Bronchial epithelial cell (primary cell): ENCODE data around the gene CDK5R1. TPM values are rescaled to one million over a fixed set of nuclear protein-coding genes. Genes with fewer than 3 reads are reported as not detected.

Experiments
- DNase-seq: peaks from one replicate; pipeline ENCODE4 v3.0.0-alpha.2; 2010; ENCODE audit warnings: low read depth
- FAIRE-seq: peaks from 2 replicates; lab custom pipeline; 2011; peaks lifted over from hg19 to GRCh38; lab: Jason Lieb, UNC
- H3K27me3 ChIP-seq: 2 replicates; pipeline ENCODE4 v1.5.1; 2011; ENCODE audit warnings: low read length; ENCODE audit not compliant: control insufficient read depth, insufficient read depth
- H3K36me3 ChIP-seq: 2 replicates; pipeline ENCODE4 v1.5.1; 2011; ENCODE audit warnings: low read length; ENCODE audit not compliant: control insufficient read depth, insufficient read depth
- H3K4me3 ChIP-seq: 2 replicates; pipeline ENCODE4 v1.5.1; 2011; ENCODE audit warnings: mild to moderate bottlenecking, low read depth, low read length, control low read depth
- total RNA-seq: library from RNA; depleted of rRNA; stranded (reverse); fragments of >200 nt; gene quantifications from 2 replicates; pipeline ENCODE4 v1.2.1, GENCODE V29; 2014
- TF ChIP-seq, protein P1 (sequence below): IDR thresholded peaks from 2 replicates; pipeline ENCODE4 v1.5.1; 2011; ENCODE audit warnings: mild to moderate bottlenecking, moderate library complexity, low read length, control low read depth, inconsistent platforms; ENCODE audit not compliant: insufficient read depth, severe bottlenecking

Gene CDK5R1
- total RNA-seq = 2.9 and 5.5 TPM in 2 replicates

- no peak for DNase-seq
- H3K27me3 ChIP-seq = no peaks in the 10 kb centered on the region
- TF ChIP-seq, protein P1, sequence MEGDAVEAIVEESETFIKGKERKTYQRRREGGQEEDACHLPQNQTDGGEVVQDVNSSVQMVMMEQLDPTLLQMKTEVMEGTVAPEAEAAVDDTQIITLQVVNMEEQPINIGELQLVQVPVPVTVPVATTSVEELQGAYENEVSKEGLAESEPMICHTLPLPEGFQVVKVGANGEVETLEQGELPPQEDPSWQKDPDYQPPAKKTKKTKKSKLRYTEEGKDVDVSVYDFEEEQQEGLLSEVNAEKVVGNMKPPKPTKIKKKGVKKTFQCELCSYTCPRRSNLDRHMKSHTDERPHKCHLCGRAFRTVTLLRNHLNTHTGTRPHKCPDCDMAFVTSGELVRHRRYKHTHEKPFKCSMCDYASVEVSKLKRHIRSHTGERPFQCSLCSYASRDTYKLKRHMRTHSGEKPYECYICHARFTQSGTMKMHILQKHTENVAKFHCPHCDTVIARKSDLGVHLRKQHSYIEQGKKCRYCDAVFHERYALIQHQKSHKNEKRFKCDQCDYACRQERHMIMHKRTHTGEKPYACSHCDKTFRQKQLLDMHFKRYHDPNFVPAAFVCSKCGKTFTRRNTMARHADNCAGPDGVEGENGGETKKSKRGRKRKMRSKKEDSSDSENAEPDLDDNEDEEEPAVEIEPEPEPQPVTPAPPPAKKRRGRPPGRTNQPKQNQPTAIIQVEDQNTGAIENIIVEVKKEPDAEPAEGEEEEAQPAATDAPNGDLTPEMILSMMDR = no peak
- H3K36me3 ChIP-seq = peaks cover 12% of the 10 kb centered on the region
- no peak for FAIRE-seq
- H3K4me3 ChIP-seq = peak within 1 kb of the TSS; percentile 44
Measured at GRCh38 chr17:32486701-32487472, at the start of gene CDK5R1. CDK5R1 (plus strand) TSS chr17:32486993; CDS start chr17:32487621, 628 bp downstream.

- Histone ChIP-seq H3K36me3 (no peaks in the 10 kb centered on the region), H3K4me3 (no peak overlapping the region), H3K27me3 (no peaks in the 10 kb centered on the region)
- TF ChIP-seq, protein P1 = no peak
- no peak for DNase-seq
- no peak for FAIRE-seq
Measured at GRCh38 chr17:32440722-32441121, 46.1 kb upstream of the CDK5R1 start.

DNA sequence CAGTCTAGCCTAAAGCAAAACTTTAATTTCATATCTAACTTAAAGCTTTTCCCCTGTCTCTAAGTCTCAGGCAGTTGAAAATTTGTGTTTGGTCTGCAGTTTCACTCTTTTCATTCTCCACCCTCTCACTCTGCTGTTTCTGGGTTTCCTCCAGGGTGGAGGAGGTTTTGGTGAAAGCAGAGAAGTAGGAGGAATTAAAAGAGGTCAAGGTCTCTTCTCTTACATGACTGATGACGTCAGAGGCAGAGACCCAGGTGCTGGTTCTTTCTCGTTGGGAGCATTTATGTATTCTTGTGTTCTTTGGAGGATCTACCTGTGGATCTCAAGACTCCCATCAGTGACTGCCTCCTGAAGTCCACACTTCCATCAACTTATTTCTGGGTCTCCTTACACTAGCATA lies 44.9 kb upstream of the CDK5R1 start:
- DNase-seq (no peak), FAIRE-seq (no peak)
- Histone ChIP-seq H3K27me3 (no peaks in the 10 kb centered on the region), H3K4me3 (no peak overlapping the region), H3K36me3 (peaks cover 1% of the 10 kb centered on the region)
- TF ChIP-seq, protein P1 = no peak

DNA sequence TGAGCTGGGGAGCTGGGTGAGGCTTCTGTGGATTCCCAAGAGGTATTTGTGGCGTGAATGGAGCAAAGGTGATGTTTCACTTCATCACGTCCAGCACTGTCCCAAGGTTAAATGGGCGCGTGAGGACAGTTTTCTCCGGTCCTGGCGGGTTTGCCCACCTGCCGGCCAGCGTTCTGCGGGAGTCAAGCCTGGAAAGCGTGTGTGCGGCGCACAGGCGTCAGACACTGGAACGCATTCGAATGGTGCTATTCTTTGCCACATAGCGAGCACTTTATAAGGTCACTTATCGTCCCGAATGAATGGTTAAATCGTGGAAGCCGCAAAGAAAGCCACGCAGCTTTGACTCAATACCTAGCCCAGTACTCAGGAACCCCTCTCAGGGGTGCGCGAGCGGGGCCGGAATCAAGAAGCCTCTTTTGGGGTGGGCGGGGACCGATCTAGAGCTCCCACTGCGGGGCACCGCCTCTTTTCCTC lies 42.9 kb upstream of the CDK5R1 start:
- TF ChIP-seq, protein P1 = no peak
- Histone ChIP-seq H3K36me3 (peaks cover 4% of the 10 kb centered on the region), H3K27me3 (no peaks in the 10 kb centered on the region), H3K4me3 (peak overlapping the region; percentile 91)
- FAIRE-seq = no peak
- no peak for DNase-seq

GRCh38 chr17:32444301-32445073 lies 42.3 kb upstream of the CDK5R1 start, which contains the start of gene PSMD11:
PSMD11 (plus strand) TSS chr17:32444510; CDS start chr17:32444524, 14 bp downstream.
- Histone ChIP-seq H3K4me3 (peak within 1 kb of the TSS; percentile 91), H3K36me3 (peaks cover 4% of the 10 kb centered on the region), H3K27me3 (no peaks in the 10 kb centered on the region)
- TF ChIP-seq, protein P1 = peak; percentile 78
- peak; percentile 85 for DNase-seq
- FAIRE-seq = no peak
